Measurements from ENCODE around the gene LRRC63.

DNA sequence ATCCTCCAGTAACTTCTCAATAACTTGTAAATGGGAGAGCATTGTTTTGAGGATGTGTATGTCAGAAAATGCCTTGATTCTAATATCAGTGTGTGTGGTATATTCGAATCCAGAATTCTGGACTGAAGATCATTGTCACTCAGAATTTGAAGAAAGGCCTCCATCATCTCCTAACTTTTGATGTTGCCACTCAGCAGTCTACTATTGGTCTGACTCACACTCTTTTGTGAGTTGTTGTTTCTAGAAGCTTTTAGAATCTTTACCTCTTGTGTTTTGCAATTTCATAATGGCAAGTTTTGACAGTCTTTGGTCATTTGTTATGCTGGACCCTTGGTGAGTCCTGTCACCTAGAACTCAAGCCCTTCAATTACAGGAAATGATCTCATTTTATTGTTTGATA lies 98.3 kb downstream of the LRRC63 start:
- no peak for TF ChIP-seq JUND (IDR thresholded peaks at IDR 0.05; ENCODE audit: borderline replicate concordance, low read depth, low read length)
- TF ChIP-seq JUND (tag; IDR thresholded peaks at IDR 0.05; ENCODE audit: borderline replicate concordance, low read depth, low read length): no peak
- TF ChIP-seq, protein P1, sequence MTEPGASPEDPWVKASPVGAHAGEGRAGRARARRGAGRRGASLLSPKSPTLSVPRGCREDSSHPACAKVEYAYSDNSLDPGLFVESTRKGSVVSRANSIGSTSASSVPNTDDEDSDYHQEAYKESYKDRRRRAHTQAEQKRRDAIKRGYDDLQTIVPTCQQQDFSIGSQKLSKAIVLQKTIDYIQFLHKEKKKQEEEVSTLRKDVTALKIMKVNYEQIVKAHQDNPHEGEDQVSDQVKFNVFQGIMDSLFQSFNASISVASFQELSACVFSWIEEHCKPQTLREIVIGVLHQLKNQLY (CRISPR knock-in tag; conservative IDR thresholded peaks at IDR 0.05): no peak
- no peak for TF ChIP-seq CTCF (IDR thresholded peaks at IDR 0.05 in 2 of 3, conservative IDR thresholded peaks at IDR 0.05 in 1 of 3; ENCODE audit: insufficient read depth in 2 of 3, low read depth in 1 of 3, low read length in 3 of 3)
- TF ChIP-seq TAF1 (IDR thresholded peaks at IDR 0.05; ENCODE audit: control insufficient read depth, extremely low read depth, insufficient read depth, low read length, severe bottlenecking): no peak
- TF ChIP-seq NBN (IDR thresholded peaks at IDR 0.05; ENCODE audit: low read depth): no peak
- TF ChIP-seq, protein P2, sequence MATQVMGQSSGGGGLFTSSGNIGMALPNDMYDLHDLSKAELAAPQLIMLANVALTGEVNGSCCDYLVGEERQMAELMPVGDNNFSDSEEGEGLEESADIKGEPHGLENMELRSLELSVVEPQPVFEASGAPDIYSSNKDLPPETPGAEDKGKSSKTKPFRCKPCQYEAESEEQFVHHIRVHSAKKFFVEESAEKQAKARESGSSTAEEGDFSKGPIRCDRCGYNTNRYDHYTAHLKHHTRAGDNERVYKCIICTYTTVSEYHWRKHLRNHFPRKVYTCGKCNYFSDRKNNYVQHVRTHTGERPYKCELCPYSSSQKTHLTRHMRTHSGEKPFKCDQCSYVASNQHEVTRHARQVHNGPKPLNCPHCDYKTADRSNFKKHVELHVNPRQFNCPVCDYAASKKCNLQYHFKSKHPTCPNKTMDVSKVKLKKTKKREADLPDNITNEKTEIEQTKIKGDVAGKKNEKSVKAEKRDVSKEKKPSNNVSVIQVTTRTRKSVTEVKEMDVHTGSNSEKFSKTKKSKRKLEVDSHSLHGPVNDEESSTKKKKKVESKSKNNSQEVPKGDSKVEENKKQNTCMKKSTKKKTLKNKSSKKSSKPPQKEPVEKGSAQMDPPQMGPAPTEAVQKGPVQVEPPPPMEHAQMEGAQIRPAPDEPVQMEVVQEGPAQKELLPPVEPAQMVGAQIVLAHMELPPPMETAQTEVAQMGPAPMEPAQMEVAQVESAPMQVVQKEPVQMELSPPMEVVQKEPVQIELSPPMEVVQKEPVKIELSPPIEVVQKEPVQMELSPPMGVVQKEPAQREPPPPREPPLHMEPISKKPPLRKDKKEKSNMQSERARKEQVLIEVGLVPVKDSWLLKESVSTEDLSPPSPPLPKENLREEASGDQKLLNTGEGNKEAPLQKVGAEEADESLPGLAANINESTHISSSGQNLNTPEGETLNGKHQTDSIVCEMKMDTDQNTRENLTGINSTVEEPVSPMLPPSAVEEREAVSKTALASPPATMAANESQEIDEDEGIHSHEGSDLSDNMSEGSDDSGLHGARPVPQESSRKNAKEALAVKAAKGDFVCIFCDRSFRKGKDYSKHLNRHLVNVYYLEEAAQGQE (IDR thresholded peaks at IDR 0.05; ENCODE audit: borderline replicate concordance): no peak
- TF ChIP-seq, protein P2 (CRISPR knock-in tag; IDR thresholded peaks at IDR 0.05; ENCODE audit: low read depth): no peak
- no peak for TF ChIP-seq ZBTB34 (CRISPR knock-in tag; IDR thresholded peaks at IDR 0.05)
- TF ChIP-seq RAD51 (IDR thresholded peaks at IDR 0.05; ENCODE audit: borderline replicate concordance, low read depth): no peak
- TF ChIP-seq KDM5B (IDR thresholded peaks at IDR 0.05; ENCODE audit: insufficient replicate concordance, low read depth, low read length): no peak

Measured in K562 (cell line).